ENCODE results near the gene PTPRN2.
"Not testable (repeated sequence)": the region's sequence is repeated elsewhere in the genome, so short reads cannot be mapped to it uniquely, and the experiment has no call there.

Gene PTPRN2

DNA sequence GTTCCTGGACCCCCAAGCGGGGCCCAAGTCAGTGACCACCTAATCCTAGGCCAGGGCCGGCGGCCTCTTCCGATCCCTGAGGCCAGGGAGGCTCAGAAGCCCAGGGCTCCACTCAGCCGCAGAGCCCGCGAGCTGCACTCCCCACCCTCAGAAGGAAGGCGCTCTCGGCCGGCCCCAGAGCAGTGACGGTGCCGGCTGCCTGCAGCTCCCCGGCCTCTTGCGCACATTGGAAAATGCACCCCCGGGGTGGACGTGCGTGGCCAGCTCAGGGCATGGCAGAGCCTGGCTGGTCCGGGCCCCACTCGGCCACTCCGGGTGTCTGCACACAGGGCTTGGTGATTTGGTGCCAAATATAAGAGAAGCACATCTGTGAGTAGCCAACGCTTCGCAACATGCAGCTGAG is 269.1 kb downstream of the PTPRN2 start:
- FAIRE-seq (no peak), DNase-seq (ENCODE audit: insufficient read length, low spot score) (no peak)

DNA sequence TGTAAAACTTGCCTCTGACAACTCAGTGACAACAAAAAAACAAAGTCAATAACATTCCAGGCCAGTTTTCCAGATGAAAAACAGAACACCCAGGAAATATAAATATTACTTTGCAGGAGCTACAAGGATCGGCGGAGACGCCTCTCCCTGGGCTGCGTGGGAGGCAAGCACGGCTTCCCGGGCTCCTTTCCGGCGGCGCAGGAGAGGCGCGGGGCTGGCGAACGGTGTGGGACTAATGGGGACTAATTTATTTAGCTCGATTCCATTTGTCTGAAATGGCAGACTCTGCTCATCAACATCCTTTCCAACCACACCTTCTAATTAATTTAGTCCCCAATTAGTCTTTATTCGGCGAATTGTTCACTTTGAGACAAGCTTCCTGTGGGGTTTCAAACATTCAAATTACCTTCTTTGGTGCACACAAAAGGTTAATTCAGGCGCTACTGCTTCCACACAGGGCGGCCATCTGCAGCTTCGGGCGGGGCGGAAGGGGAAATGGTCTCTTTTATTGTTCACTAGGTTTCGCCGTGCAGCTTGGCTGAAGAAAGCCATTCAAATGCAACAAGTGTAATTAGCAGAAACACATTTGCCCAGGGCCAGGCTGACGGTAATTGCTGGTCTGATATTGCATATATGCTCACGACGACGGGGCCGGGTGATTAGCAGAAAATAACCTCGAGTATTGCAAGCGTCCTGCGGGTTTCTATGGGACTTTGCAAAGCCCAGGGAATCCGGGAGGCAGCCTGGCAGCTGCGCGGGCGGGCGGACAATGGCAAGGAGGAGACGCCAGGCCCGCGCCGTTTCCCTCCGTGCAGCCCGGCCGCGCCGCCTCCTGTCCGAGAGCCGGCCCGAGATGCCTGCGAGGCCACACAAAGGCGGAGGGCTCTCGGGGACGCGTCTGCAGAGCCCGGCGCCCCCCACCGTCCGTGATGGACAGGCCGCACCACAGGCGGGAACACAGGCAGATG is 270.1 kb downstream of the PTPRN2 start:
- FAIRE-seq (no peak), DNase-seq (ENCODE audit: insufficient read length, low spot score) (no peak)

DNA sequence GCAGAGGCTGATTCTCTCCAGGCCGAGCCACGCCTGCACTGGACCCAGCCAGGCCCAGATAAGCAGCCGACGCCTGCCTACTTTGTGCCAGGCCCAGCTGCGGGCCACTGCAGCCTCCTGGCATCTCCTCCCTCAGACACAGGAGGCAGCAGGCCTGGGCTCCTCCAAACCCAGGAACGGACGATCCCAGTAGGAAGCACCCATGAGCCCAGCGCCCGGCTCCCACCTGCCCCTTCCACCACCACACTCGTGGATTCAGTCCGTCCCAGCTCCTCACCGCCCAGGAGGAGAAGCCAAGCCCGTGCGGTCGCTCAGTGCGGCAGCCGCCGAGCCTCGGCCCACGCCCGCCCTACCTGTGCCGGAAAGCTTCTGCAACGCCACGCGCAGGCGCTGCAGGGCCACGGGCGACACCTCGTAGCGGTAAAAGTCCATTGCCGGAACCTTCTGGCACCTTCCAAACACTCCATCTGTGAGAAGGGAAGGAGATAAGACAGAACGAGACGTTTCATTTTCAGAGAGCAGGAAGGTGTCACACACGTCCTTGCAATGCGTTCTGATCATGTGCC is 271.1 kb downstream of the PTPRN2 start:
- FAIRE-seq (no peak), DNase-seq (ENCODE audit: insufficient read length, low spot score) (no peak)

DNA sequence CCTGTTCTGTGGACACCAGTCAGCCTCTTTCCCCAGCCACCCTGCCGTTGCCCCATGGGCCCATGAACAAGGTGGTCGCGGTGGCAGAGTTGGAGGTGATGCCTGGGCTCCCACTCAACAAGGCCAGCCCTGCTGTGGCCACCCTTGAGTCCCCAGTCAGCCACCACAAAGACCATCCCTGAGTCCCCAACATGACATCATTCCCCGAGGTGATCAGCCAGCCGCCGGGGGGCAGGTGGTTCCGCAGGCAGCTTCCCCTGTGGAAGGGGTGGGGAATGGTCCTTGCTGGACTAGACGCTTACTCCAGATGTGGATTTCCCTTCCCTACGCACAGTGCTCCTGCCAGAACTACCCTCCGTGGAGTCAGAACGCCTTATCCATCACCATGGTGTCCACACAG is 271.7 kb downstream of the PTPRN2 start:
- FAIRE-seq = no peak

DNA sequence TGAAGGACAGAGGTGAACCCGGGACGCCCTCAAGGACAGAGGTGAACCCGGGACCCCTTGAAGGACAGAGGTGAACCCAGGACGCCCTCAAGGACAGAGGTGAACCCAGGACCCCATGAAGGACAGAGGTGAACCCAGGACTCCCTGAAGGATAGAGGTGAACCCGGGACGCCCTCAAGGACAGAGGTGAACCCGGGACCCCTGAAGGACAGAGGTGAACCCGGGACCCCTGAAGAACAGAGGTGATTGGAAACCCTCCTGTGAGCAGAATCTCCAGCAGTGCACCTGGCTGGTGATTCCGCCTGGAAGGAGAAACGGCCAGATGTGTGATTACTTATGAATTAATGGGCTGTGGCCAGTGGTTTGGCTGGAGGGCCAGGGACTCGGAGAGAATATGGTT is 272.3 kb downstream of the PTPRN2 start:
- FAIRE-seq = no peak
- DNase-seq (ENCODE audit: insufficient read length, low spot score) = no peak

More for the DNA sequence above, 271.7 kb downstream of the PTPRN2 start:
- no peak for DNase-seq (ENCODE audit: insufficient read length, low spot score)

DNA sequence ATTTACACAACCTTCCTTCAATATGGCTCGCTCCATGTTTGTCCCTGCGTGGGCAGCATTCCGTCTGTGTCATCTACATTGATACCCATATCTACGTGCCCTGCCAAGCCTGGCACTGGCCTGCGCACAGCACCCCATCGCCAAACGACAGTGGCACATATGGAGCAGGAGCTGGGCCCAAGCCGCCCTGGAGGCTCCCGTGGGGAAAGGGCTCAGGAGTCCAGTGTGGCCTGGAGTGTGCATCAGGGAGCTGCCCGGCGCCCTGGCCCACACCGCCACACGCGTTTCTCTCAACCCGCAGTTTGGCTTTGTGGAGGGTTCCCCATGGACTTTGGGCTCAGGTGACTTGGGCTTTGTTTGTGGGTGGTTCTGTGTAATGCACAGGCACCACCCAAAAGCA is 273.2 kb downstream of the PTPRN2 start:
- FAIRE-seq (no peak), DNase-seq (ENCODE audit: insufficient read length, low spot score) (no peak)

DNA sequence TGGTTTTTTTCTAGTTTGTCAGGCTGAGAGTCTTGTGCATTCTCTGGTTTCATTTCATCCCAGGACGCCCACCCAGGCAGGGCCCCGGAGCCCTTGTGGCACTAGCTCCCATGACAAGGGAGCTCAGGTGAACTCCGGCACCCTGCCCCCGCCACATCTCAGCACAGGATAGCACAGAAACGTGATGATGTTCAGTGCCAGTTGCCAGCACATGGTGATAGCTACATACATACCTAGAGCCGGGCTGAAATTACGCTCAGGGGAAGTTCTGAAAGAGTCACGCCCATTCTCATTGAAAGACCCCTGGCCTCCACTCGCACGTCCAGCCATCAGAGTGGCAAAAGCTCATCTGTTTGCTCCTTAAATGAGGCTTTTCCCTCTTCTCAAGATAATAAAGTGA is 273.7 kb downstream of the PTPRN2 start:
- DNase-seq (ENCODE audit: insufficient read length, low spot score) (no peak), FAIRE-seq (no peak)

DNA sequence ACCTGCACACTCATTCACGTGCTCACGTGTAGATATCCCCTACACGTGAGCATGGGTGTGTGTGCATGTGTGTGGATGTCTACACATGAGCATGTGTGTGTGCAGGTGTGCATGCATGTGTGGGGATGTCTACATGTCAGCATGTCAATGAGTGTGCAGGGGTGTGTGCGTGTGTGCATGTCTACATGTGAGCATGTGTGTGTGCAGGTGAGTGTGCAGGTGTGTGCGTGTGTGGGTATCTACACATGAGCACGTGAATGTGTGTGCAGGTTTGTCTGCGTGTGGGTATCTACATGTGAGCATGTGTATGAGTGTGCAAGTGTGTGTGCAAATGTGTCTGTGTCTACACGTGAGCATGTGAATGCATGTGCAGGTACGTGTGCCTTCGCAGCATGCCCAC is 274.8 kb downstream of the PTPRN2 start:
- DNase-seq (ENCODE audit: insufficient read length, low spot score) (no peak), FAIRE-seq (peak; percentile 20)

DNA sequence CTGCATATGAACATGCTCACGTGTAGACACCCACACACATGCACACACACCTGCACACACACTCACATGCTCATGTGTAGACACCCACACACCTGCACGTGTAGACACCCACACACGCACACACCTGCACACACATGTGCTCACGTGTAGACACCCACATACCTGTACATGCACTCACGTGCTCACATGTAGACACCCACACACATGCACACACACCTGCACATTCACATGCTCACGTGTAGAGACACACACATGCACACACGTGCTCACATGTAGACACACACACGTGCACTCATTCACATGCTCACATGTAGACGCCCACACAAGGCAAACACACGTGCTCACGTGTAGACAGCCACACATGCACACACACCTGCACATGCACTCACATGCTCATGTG is 275.8 kb downstream of the PTPRN2 start:
- FAIRE-seq (no peak), DNase-seq (ENCODE audit: insufficient read length, low spot score) (no peak)

DNA sequence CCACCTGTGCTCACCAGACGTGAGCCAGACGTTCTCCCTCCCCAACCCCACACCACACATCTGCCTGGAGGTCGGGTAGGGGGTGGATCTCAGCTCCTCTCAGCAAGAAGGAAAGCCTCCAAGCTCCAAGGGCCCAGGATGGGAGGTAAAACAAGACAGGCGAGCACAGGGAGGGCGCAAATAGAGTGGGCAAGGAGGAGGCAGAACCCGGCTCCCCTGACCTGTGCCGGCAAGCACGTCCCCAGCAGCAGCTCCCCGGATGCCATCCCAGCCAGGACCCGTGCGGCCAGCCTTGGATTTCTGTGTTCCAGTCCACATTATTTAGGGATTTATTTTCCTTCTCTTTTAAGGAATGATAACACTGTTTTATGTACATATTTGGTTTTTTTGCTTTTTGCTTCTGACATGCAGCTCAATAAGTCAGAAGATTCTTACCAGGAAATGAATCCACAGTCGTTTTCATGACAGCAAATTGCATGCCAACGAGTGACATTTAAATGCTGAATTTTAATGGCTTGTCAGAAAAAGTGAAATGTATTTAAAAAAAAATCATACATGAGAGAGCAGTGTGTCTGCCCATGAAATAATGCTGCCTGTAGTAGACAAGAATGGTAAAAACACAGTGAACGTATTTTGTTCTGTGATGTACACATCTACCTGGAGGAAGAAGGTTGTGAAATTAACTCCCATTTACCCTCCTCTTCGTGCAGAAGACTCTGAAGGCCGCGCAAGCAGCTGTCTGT is 276.5 kb downstream of the PTPRN2 start:
- FAIRE-seq = no peak
- no peak for DNase-seq (ENCODE audit: insufficient read length, low spot score)

DNA sequence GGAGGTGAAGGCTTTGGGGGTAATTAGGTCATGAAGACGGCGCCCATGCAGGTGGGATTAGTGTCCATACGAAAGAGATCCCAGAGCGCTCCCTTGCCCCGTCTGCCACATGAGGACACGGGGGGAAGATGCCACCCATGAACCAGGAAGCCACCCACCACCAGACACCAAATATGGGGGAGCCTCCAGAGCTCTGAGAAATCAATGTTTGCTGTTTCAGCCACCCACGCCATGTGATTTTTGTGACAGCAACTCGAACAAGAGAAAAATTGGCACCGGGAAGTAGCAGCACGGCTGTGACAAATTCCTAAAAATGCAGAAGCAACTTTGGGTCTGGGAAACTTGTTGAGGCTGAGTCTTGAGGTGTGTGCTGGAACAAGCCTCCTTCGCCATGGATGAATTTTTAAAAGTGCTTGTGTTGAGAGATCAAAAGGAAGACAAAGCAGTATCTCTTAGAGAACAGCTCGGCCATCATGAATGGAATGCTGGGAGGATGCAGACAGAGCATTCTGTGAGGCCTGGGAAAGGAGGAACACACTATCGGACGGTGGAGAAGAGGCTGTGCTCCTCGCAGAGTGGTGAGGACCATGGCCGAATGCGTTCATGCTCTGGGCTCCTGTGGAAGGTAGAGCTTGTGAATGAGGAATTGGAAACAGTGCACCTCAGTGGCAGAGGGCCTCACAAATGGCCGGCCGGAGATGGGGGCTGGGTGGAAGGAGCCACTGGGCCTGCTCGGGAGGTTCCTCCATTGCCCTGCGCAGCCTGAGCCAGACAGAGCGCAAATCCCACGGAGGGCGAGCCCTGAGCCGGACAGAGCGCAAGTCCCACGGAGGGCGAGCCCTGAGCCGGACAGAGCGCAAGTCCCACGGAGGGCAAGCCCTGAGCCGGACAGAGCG is 277.5 kb downstream of the PTPRN2 start:
- no peak for FAIRE-seq

DNA sequence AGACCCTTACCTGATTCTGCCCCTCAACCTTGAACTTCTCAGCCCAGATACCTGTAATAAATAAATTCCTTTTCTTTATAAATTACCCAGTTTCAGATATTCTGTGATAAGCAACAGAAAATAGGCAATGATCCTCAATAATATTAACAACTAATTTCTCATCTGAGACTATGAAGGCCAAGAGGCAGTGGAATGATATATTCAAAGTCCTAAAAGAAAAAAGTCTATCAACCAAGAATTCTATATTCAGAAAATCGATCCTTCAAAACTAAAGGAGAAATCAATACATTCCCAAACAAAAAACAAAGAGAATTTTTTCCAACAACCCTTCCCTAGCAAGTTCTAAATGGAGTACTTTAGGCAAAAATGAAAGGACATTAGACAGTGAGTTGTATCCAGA is 279.6 kb downstream of the PTPRN2 start:
- FAIRE-seq = no peak
- DNase-seq (ENCODE audit: insufficient read length, low spot score) = no peak

More for the DNA sequence above, 277.5 kb downstream of the PTPRN2 start:
- DNase-seq (ENCODE audit: insufficient read length, low spot score) = no peak

DNA sequence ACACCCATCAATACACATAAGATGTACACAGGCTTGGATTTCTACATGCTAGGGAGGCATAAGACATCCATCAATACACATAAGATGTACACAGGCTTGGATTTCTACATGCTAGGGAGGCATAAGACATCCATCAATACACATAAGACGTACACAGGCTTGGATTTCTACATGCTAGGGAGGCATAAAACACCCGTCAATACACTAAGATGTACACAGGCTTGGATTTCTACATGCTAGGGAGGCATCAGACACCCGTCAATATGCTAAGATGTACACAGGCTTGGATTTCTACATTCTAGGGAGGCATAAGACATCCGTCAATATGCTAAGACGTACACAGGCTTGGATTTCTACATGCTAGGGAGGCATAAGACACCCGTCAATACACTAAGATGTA is 283.6 kb downstream of the PTPRN2 start:
- FAIRE-seq; DNase-seq (ENCODE audit: insufficient read length, low spot score): not testable (repeated sequence)

DNA sequence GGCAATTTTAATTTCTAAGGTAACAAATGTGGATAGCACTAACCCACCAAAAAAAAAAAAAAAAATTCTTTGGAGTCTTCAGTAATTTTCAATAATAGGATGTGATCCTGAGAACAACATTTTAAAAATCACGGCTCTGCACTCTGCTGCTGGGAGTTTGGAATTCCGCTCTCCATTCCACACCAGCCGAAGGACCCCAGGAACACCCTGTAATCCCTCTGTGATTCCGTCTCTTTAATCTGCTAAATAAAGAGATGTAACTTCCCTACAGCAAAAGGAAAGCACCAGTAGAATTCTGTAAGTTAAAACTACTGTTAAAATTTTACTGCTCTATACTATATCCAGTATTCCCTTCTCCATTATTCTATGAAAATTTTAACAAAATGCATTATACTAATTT is 284.5 kb downstream of the PTPRN2 start:
- FAIRE-seq (no peak), DNase-seq (ENCODE audit: insufficient read length, low spot score) (no peak)

DNA sequence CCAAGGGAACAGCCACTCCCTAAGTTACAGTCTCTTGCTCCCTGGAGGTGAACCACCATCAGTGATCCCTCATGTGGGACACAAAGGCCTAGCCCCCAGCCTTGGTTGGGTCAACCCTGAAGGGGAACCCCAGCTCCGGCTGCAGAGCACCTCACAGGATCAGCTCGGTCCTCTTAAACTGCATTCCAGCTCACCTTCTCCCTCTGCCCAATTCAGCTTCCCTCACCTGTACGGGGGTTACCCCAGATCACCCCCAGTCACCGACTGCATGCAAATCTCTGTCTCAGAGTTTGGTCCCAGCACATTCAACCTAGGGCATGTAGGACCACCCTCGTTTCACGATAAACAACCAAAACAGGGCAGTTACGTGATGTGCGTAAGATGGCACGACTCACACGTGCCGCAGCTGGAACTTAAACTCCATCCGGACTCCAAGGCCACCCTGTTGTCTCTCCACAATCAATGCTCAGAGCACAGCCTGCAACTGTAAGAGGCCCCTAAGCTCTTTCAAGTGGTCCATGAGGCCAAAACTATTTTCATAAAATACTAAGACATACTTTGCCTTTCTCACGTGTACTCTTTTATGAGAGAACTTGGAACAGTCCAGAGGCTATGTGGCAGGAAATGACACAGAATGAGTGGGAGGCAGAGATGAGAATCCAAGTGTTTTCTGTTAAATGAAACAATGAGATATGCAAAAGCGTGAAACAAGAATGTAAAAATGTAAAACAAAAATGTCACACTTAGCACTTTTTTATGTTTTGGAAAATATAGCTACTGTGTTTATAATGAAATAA is 285.2 kb downstream of the PTPRN2 start:
- DNase-seq (ENCODE audit: insufficient read length, low spot score) (no peak), FAIRE-seq (no peak)

DNA sequence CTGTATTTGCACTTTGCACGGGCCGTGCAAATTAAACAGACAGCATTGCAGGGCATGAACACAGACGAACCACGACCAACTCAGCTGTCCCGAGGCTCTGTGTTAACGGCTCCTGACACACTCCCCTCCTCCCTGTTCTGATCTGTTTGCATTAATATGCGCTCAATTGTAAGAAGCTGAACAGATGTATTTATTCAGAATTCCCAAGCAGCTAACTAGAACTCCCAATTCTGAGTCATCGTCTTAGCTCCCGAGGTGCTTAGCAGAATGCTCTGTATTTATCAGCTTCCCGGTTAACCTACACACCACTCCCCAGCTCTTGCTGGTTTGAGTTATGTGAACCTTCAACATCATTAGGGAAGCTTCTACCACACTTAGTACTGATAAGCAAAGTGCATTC is 286.4 kb downstream of the PTPRN2 start:
- DNase-seq (ENCODE audit: insufficient read length, low spot score) (no peak), FAIRE-seq (no peak)

DNA sequence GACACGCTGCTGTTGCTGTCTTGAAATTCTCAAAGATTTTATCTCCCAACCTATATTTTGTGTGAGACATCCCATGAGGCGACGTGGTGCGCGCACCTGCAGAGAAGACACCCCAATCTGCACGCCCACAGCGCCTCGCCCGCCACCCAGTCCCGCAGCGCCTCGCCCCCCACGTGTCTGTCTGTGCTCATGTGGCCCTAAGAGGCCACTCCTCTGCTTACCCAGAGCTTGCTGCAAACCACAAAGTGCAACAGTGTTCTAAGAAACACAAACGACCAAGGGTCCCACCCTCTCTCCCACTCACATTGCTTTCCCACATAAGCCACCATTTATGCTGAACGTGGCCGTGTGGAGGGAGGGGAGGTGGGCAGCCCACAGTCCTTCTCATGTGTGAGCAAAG is 287.2 kb downstream of the PTPRN2 start:
- FAIRE-seq (no peak), DNase-seq (ENCODE audit: insufficient read length, low spot score) (no peak)

DNA sequence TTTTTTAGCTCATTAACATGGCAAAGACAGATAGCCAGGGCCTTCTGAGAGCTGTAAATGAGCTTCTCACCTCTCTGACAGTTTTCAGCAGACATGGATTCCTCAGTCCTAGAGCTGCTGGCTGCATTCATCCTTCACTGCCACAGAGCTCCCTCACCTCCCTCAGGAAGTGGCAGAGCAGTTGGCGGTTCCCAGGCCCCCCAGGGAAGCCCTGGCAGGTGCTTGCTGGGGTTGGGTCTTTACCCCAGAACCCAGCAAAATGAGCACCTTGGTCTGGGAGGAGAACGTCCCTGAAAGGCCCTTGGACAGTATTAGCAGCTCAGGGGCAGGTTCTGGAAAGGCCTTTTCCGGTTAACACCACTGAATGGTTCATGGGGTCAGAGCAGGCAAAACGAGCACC is 288.0 kb downstream of the PTPRN2 start:
- DNase-seq (ENCODE audit: insufficient read length, low spot score) (no peak), FAIRE-seq (no peak)

DNA sequence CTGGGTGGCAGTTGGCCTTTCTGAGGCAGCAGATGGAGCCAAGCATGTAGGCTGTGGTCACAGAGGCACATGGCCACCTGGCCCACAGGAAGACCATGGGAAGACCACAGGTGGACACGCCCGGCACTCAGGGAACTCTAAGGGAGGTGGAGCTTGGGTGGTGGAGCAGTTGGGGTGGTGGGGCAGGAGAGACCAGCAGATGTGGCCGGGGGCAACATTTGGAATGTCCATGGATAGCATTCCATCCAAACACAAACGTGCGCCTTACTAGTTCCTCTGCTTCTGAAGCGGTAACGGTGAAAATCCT is 290.9 kb downstream of the PTPRN2 start:
- no peak for FAIRE-seq

More for the DNA sequence above, 290.9 kb downstream of the PTPRN2 start:
- no peak for DNase-seq (ENCODE audit: insufficient read length, low spot score)
